Mesenchymal stem cell (in vitro differentiated cells and primary cell): ENCODE measurements around the gene DDAH2.

ENCODE experiments used
- DNase-seq: peaks from one replicate; pipeline ENCODE4 v3.0.0-alpha.2; 2013
- H2AFZ ChIP-seq: one replicate; pipeline ENCODE4 v1.6.1; 2013; ENCODE audit warnings: low read depth, mild to moderate bottlenecking, control low read depth, inconsistent platforms, low read length, moderate library complexity
- H2AK5ac ChIP-seq: 2 replicates; pipeline ENCODE4 v1.6.1; 2013; ENCODE audit warnings: low read length, moderate library complexity, mild to moderate bottlenecking, inconsistent platforms; ENCODE audit not compliant: severe bottlenecking
- H2BK120ac ChIP-seq: one replicate; pipeline ENCODE4 v1.6.1; 2013; ENCODE audit warnings: low read depth, mild to moderate bottlenecking, inconsistent platforms, low read length, moderate library complexity
- H2BK12ac ChIP-seq, 2 experiments: one replicate each; pipeline ENCODE4 v1.6.1; 2013; ENCODE audit warnings: inconsistent platforms in 2 of 2, low read length in 2 of 2, mild to moderate bottlenecking in 2 of 2, moderate library complexity in 2 of 2, control low read depth in 1 of 2
- H2BK15ac ChIP-seq: one replicate; pipeline ENCODE4 v1.6.1; 2013; ENCODE audit warnings: mild to moderate bottlenecking, low read depth, inconsistent platforms; ENCODE audit not compliant: poor library complexity, severe bottlenecking
- H2BK5ac ChIP-seq: 2 replicates; pipeline ENCODE4 v1.6.1; 2013; ENCODE audit warnings: low read depth, mild to moderate bottlenecking, low read length, control low read depth, inconsistent platforms; ENCODE audit not compliant: poor library complexity, severe bottlenecking
- H3K14ac ChIP-seq, 2 experiments: one replicate each; pipeline ENCODE4 v1.6.1; 2013; ENCODE audit warnings: inconsistent platforms in 2 of 2, low read length in 2 of 2, control low read depth in 1 of 2, mild to moderate bottlenecking in 1 of 2, moderate library complexity in 1 of 2
- H3K18ac ChIP-seq, 2 experiments: one replicate each; pipeline ENCODE4 v1.6.1; 2013; ENCODE audit warnings: inconsistent platforms in 2 of 2, low read length in 2 of 2, control low read depth in 1 of 2, low read depth in 1 of 2, mild to moderate bottlenecking in 1 of 2
- H3K23ac ChIP-seq, 2 experiments: one replicate each; pipeline ENCODE4 v1.6.1; 2013; ENCODE audit warnings: inconsistent platforms in 2 of 2, low read length in 2 of 2, mild to moderate bottlenecking in 2 of 2, moderate library complexity in 2 of 2, control low read depth in 1 of 2
- H3K27ac ChIP-seq: 2 replicates; pipeline ENCODE4 v1.5.1; 2013; ENCODE audit warnings: mild to moderate bottlenecking, moderate library complexity, low read length, control low read depth, inconsistent platforms; ENCODE audit not compliant: poor library complexity, severe bottlenecking
- H3K27me3 ChIP-seq, 2 experiments: 2 replicates each; pipeline versions ENCODE4 v1.6.1 to v1.7.0; 2013; ENCODE audit warnings: low read length in 2 of 2, mild to moderate bottlenecking in 2 of 2, moderate library complexity in 2 of 2, control low read depth in 1 of 2, inconsistent platforms in 1 of 2; ENCODE audit not compliant: control insufficient read depth in 1 of 2, insufficient read depth in 1 of 2
- H3K36me3 ChIP-seq, 2 experiments: 2 replicates each; pipeline versions ENCODE4 v1.6.1 to v1.7.0; 2013; ENCODE audit warnings: low read length in 2 of 2, control low read depth in 1 of 2, inconsistent platforms in 1 of 2, low read depth in 1 of 2, mild to moderate bottlenecking in 1 of 2; ENCODE audit not compliant: insufficient read depth in 2 of 2, control insufficient read depth in 1 of 2
- H3K4ac ChIP-seq, 2 experiments: one replicate each; pipeline ENCODE4 v1.6.1; 2013; ENCODE audit warnings: inconsistent platforms in 2 of 2, low read length in 2 of 2, mild to moderate bottlenecking in 2 of 2, moderate library complexity in 2 of 2, control low read depth in 1 of 2, low read depth in 1 of 2
- H3K4me1 ChIP-seq: 2 replicates; pipeline ENCODE4 v1.6.1; 2013; ENCODE audit warnings: low read depth, low read length, control low read depth; ENCODE audit not compliant: control insufficient read depth, insufficient read depth
- H3K4me2 ChIP-seq: 2 replicates; pipeline ENCODE4 v1.6.1; 2013; ENCODE audit warnings: low read length, mild to moderate bottlenecking, inconsistent platforms; ENCODE audit not compliant: poor library complexity, severe bottlenecking
- H3K4me3 ChIP-seq, 2 experiments: 2 replicates each; pipeline versions ENCODE4 v1.5.1 to v1.7.0; 2013; ENCODE audit warnings: low read length in 2 of 2, mild to moderate bottlenecking in 2 of 2, control low read depth in 1 of 2, low read depth in 1 of 2; ENCODE audit not compliant: insufficient read depth in 1 of 2
- H3K79me1 ChIP-seq: replicated peaks from 2 replicates; pipeline ENCODE4 v1.6.1; 2013; ENCODE audit warnings: mild to moderate bottlenecking, control low read depth, low read length, inconsistent platforms; ENCODE audit not compliant: poor library complexity, severe bottlenecking
- H3K9ac ChIP-seq: 2 replicates; pipeline ENCODE4 v1.7.0; 2013; ENCODE audit warnings: mild to moderate bottlenecking, low read length, moderate library complexity
- H3K9me3 ChIP-seq: 2 replicates; pipeline ENCODE4 v1.7.0; 2013; ENCODE audit warnings: mild to moderate bottlenecking, low read length; ENCODE audit not compliant: control insufficient read depth
- H4K8ac ChIP-seq: one replicate; pipeline ENCODE4 v1.6.1; 2013; ENCODE audit warnings: inconsistent platforms, mild to moderate bottlenecking, low read length, moderate library complexity
- H4K91ac ChIP-seq: one replicate; pipeline ENCODE4 v1.6.1; 2013; ENCODE audit warnings: mild to moderate bottlenecking, low read length, inconsistent platforms
- WGBS: methylation state at CpG from one replicate; pipeline ENCODE4 v1.1.7; 2013; ENCODE audit warnings: mixed read lengths; 5-methylcytosine and 5-hydroxymethylcytosine counted together

DDAH2 gene

GRCh38 chr6:31734821-31735406 lies 5.8 kb upstream of the DDAH2 start:
- 0% methylated on average over 14 of the region's 18 CpGs for WGBS
- Histone ChIP-seq H3K36me3 (peaks cover 31 to 41% of the 10 kb centered on the region in 2 experiments), H3K18ac (peak overlapping the region; percentile 37 to 85), H3K9ac (peak overlapping the region; percentile 100), H4K8ac (peak overlapping the region; percentile 80), H2AK5ac (no peak overlapping the region), H3K27me3 (no peaks in the 10 kb centered on the region), H3K14ac (no peak overlapping the region), H2AFZ (no peak overlapping the region), H2BK15ac (no peak overlapping the region), H3K9me3 (no peaks in the 10 kb centered on the region), H3K4me3 (peak overlapping the region; percentile 67 to 100), H2BK5ac (peak overlapping the region; percentile 58), H3K23ac (no peak overlapping the region), H2BK12ac (peak overlapping the region in 1 of 2 experiments; percentile 57), H3K4me2 (peak overlapping the region; percentile 72), H3K79me1 (peaks cover 2% of the 10 kb centered on the region), H2BK120ac (peak overlapping the region; percentile 67), H4K91ac (peak overlapping the region; percentile 84), H3K4me1 (peaks cover 36% of the 10 kb centered on the region), H3K27ac (peak overlapping the region; percentile 97), H3K4ac (peak overlapping the region; percentile 39 to 57)
- DNase-seq, result peak; percentile 81

GRCh38 chr6:31734247-31734820 lies 5.2 kb upstream of the DDAH2 start:
- Histone ChIP-seq H4K91ac (no peak overlapping the region), H3K36me3 (peaks cover 31 to 41% of the 10 kb centered on the region in 2 experiments), H3K9me3 (no peaks in the 10 kb centered on the region), H3K18ac (peak overlapping the region; percentile 58 to 85), H2AK5ac (peak overlapping the region; percentile 51), H2BK5ac (peak overlapping the region; percentile 3), H3K4ac (peak overlapping the region; percentile 13 to 46), H3K79me1 (peaks cover 2% of the 10 kb centered on the region), H2BK15ac (no peak overlapping the region), H3K4me3 (peak overlapping the region; percentile 67 to 100), H3K27me3 (no peaks in the 10 kb centered on the region), H2BK120ac (no peak overlapping the region), H3K9ac (peak overlapping the region; percentile 100), H3K14ac (no peak overlapping the region), H2BK12ac (no peak overlapping the region), H4K8ac (no peak overlapping the region), H2AFZ (no peak overlapping the region), H3K27ac (peak overlapping the region; percentile 97), H3K4me2 (peak overlapping the region; percentile 72), H3K4me1 (peaks cover 34% of the 10 kb centered on the region), H3K23ac (peak overlapping the region in 1 of 2 experiments; percentile 9)
- no peak for DNase-seq
- 0% methylated on average over 2 of the region's 2 CpGs for WGBS

DNA sequence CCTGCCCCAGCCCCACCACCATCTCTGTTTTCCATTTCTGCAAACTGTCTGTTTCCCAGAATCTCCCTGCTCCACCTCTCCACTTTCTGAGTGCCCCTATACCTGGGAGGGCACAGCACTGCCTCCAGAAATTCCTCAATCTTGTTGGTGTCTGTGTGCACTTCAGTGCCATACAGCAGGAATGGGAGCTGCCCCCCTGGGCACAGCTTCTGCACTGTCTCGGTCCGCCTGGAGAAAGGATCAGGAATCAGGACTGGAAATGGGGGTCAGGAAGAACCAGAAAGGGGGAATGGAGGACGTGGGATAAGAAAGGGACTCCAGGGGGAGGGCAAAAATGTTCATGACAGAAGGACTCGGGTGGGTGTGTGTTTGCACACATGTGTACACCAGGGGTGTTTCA lies 4.6 kb upstream of the DDAH2 start:
- H2AK5ac ChIP-seq, result peak overlapping the region; percentile 51
- no peak overlapping the region for H4K8ac ChIP-seq
- DNase-seq, result no peak
- H3K23ac ChIP-seq, result no peak overlapping the region
- peak overlapping the region; percentile 72 for H3K4me2 ChIP-seq
- no peak overlapping the region for H2BK120ac ChIP-seq
- peak overlapping the region in 1 of 2 experiments; percentile 6 for H2BK12ac ChIP-seq
- no peaks in the 10 kb centered on the region for H3K27me3 ChIP-seq
- no peak overlapping the region for H4K91ac ChIP-seq
- peak overlapping the region in 1 of 2 experiments; percentile 4 for H3K18ac ChIP-seq
- WGBS, result 75% methylated on average over 4 of the region's 4 CpGs
- H2BK15ac ChIP-seq, result no peak overlapping the region
- H3K79me1 ChIP-seq, result peaks cover 5% of the 10 kb centered on the region
- no peak overlapping the region for H2AFZ ChIP-seq
- peaks cover 31% of the 10 kb centered on the region for H3K4me1 ChIP-seq
- peak overlapping the region; percentile 97 for H3K27ac ChIP-seq
- H3K4ac ChIP-seq, result peak overlapping the region in 1 of 2 experiments; percentile 21
- H3K4me3 ChIP-seq, result peak overlapping the region in 1 of 2 experiments; percentile 100
- no peak overlapping the region for H3K14ac ChIP-seq
- H2BK5ac ChIP-seq, result peak overlapping the region; percentile 3
- H3K9me3 ChIP-seq, result no peaks in the 10 kb centered on the region
- H3K9ac ChIP-seq, result peak overlapping the region; percentile 100
- H3K36me3 ChIP-seq, result peaks cover 32 to 41% of the 10 kb centered on the region in 2 experiments

DNA sequence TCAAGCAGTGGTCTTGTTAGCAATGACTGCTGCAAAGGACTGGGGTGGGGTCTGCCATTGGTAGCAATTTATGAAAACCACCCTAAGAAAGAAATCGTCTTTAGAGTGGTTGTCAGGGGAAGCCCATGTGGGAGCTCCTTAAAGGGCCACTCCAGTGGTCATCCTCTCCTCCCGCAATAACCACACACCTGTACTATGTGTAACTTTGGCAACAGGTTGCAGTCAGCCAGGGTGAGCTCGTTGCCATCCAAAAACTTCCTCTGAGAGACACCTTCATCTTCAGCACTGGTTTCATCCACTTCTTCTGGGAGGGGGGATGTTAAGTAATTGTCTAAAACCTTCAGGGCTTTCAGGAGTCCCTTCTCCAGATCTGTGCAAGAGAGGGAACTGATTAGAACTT lies 2.9 kb upstream of the DDAH2 start:
- H3K18ac ChIP-seq, result no peak overlapping the region
- H3K27me3 ChIP-seq, result no peaks in the 10 kb centered on the region
- no peak overlapping the region for H2BK15ac ChIP-seq
- no peak overlapping the region for H3K4ac ChIP-seq
- peaks cover 25% of the 10 kb centered on the region for H3K4me1 ChIP-seq
- DNase-seq, result no peak
- no peak overlapping the region for H4K8ac ChIP-seq
- no peak overlapping the region for H2BK12ac ChIP-seq
- peak overlapping the region in 1 of 2 experiments; percentile 14 for H3K4me3 ChIP-seq
- H2BK5ac ChIP-seq, result no peak overlapping the region
- 98% methylated on average over 3 of the region's 3 CpGs for WGBS
- H3K27ac ChIP-seq, result no peak overlapping the region
- peak overlapping the region; percentile 12 for H3K9ac ChIP-seq
- no peak overlapping the region for H2AK5ac ChIP-seq
- H3K4me2 ChIP-seq, result no peak overlapping the region
- no peak overlapping the region for H2BK120ac ChIP-seq
- peaks cover 21% of the 10 kb centered on the region for H3K79me1 ChIP-seq
- H3K9me3 ChIP-seq, result no peaks in the 10 kb centered on the region
- peak overlapping the region in 1 of 2 experiments; percentile 54 for H3K23ac ChIP-seq
- H3K36me3 ChIP-seq, result peaks cover 48 to 52% of the 10 kb centered on the region in 2 experiments
- no peak overlapping the region for H2AFZ ChIP-seq
- H3K14ac ChIP-seq, result no peak overlapping the region
- no peak overlapping the region for H4K91ac ChIP-seq
